HG03060 (cell line): ENCODE data around the gene MYPOP.
"Not testable (repeated sequence)": the region's sequence is repeated elsewhere in the genome, so short reads cannot be mapped to it uniquely, and the experiment has no call there.

Source experiments
- ATAC-seq: cut with Tn5 transposase; IDR thresholded peaks from one replicate; pipeline ENCODE4 v1.9.1; 2021; ENCODE audit warnings: low read depth, moderate number of reproducible peaks; ENCODE audit not compliant: unreplicated experiment

MYPOP gene

DNA sequence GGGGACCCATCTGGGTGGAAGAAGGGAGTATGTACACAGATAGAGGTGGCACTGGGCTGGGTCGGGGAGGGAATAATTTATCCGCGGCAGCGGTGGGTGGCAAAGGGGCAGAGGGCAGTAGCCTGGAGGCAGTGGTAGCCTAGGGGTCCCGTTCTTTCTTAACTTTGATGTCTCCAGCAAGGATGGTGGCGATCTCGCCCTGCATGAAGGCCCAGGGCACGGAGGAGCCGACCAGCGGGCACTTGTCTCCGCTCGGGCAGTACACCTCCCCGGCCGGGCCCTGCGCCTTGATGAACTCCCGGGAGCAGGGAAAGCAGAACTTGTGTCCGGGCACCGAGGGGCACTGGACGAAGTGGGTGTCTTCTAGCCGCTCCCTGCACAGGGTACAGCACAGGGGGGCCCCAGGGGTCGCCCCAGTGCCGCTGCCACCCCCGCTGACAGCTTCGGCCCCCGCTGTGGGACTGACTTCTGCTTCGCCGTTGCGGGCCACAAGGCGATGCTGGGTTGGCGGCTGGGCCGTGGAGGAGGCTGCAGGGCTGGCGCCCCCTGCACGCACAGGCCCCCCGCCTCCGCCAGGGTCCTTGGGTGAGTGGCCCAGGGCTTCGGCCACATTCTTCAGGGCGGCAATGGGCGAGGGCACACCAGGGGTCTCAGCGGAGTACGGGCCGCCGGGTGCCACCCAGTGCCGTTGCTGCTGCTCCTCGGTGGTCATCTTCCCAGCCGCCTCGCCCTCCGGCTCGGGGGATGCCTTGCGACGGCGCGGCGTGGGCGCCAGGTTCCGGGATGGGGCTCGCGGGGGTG is 18.3 kb downstream of the MYPOP start:
- ATAC-seq: no peak

GRCh38 chr19:45883586-45883880 is 18.9 kb downstream of the MYPOP start:
- ATAC-seq: no peak

GRCh38 chr19:45882652-45883585 is 19.5 kb downstream of the MYPOP start:
- ATAC-seq: no peak

GRCh38 chr19:45881909-45882528 is 20.4 kb downstream of the MYPOP start:
- ATAC-seq: no peak

- ATAC-seq: no peak
Observed at GRCh38 chr19:45881082-45881908, 21.1 kb downstream of the MYPOP start.

DNA sequence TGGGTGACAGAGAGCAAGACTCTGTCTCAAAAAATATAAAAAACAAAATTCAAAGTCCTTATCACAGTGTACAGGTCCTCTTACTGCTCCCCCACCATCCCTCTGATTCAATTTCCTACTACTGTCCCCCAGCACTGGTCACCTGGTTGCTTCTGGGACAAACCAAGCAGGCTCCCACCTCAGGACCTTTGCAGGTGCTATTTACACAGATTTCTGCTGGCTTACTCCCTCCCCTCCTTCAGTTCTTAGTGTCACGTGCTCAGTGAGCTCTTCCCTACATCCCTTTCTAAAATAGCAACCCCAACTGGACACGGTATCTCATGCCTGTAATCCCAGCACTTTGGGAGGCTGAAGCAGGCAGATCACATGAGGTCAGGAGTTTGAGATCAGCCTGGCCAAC is 22.4 kb downstream of the MYPOP start:
- no peak for ATAC-seq

DNA sequence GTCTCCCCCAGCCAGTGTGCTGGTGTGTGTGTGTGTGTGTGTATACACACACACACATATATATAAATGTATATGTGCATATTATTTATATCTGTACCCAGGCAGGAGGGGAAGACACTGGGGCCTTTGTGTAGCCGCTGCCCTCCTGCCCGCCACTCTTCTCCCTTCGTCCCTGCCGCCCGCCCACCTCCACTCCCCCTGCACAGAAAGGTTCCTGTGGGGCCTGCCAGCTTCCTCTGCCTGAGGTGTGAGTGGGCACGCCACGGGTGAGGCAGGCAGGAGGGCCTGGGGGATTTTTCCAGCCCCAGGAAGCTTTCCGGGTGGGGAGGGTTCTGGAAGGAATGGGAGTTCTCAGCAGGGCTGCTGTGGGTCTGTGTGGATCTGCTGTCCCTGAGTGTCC is 23.4 kb downstream of the MYPOP start:
- ATAC-seq: no peak

- no peak for ATAC-seq
Observed at GRCh38 chr19:45878043-45878794, 24.2 kb downstream of the MYPOP start.

DNA sequence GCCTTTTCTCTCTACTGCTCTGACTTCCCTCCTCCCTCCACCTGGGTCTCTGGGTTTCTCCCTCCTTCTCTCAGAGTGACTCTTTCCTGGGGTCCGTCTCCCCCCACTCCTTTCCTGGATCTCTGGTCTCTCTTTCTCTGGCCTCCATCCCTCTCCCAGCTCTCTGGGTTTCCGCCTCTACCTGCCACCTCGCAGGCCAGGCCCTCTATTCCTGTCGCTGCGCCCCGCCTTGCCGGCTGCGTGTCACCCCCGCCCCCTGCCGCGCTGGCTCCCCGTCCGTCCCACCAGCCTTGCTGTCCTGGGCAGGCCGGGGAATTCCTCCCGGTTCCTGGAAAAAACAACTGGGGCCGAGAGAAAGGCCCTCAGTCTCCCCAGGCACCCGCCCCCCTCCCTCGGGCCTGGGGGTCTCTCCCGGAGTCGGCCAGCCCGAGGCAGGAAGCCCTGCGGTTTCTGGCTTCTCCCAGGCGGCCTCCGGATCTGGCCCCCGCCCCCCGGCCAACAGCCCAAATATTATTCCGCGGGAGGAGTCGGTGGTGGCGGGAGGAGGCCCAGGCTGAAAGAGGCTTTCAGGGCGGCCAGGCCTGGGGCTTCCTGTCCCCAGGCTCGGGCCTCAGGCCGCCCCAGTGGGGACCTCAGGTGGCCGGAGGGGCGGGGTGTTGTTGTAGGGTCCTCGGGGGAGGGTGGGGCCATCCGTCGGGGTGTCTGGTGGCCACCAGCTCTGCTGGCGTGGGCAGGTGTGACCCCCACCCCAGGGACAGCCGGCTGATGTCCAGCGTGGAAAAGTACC is 25.8 kb downstream of the MYPOP start:
- no peak for ATAC-seq

- no peak for ATAC-seq
Observed at GRCh38 chr19:45876161-45876410, 26.3 kb downstream of the MYPOP start.

DNA sequence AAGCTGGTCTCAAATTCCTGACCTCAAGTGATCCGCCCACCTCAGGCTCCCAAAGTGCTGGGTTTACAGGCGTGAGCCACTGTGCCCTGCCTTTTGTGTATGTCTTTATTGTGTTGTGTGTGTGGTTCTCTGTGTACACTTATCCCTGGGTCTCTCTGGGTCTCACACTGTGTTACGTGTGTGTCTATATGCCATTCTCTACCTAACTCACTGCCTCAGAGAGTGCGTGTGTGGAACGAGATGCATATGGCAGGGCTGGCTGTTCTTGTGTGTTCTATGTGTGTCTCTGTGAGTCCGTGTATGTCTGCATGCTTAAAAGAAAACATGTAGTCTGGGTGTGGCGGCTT is 27.8 kb downstream of the MYPOP start:
- ATAC-seq: no peak

- ATAC-seq: no peak
Observed at GRCh38 chr19:45873219-45873772, 29.1 kb downstream of the MYPOP start.

GRCh38 chr19:45872095-45872919 is 30.1 kb downstream of the MYPOP start:
- ATAC-seq: no peak

- no peak for ATAC-seq
Observed at GRCh38 chr19:45870798-45871197, 31.6 kb downstream of the MYPOP start.

DNA sequence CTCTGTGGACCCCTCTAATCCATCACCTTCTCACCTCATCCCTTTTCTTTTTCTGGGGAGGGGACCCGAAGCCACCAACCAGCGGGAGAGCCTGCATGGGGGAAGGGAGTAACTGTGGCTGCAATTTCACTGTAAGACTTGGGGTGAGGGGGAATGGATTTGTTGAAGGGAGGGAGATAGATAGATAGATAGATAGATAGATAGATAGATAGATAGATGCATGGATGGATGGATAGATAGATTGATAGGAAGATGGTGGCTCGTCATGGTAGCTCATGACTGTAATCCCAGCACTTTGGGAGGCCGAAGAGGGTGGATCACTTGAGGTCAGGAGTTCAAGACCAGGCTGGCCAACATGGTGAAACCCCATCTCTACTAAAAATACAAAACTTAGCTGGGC is 35.2 kb downstream of the MYPOP start:
- ATAC-seq: not testable (repeated sequence)

DNA sequence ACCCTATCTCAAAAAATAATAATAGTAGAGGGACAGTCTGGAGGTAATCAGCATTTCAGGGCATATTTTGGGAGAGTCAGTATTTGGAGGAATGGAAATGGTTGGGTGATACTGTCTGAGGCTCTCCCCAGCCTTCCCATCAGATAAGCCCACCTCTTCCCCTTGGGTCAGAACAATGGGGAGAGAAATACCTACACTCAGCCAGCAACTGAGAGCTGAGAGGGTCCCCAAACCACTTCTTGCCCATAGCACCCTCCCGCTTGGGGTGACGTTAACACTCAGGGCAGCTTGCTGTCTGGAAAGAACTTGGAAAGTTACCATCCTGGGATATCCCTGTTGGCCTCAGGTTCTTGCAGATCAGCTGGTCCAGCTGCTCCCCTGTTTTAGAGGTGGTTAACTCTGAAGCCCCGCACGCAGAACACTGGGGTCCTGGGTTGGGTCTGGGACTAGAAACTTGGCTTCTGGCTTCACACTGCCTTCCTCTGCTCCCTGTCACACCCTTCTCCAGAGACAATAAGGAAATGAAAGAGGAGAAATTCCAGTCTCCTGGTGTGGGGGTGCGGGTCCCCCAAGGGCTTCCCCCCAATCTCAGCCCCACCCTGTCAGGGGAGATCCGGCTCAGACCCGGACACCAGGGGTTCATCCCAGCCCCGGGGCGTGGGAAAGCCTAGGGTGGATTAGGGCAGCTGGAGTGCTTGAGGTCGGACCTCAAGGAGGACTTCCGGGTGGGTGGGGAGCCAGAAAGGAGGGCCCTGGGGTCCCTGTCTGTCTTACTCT is 35.8 kb downstream of the MYPOP start:
- ATAC-seq: no peak

DNA sequence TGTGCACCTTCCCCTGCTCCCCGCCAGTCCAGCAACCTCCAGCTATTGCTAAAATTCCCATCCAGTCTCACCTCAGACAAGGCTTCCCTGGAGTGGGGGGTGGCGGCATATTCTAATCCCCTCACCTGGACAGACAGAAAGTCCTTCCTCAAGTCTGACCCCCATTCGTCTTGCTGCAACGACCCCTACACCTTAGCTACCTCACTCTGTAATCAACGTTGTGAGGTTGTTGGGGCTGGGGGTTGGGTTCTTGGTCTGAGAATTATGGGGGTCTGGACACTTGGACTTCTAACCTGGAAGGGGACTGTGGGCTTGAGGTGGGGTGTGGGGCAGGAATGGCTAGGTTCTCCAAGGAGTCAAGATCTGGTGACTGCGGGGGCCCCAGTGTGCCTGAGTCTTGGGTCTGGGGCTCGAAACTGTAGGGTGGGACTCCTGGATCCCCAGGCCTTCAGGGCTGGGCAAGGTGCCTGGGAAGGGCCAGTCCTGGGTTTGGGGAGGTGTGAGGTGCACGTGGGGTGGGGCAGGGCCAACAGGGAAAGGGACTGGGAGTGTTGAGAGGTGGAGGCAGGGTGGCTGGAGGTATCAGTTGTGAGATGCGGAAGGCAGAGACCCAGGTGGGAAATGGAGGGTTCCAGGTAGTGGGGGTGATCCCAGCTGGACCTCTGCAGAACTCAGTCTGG is 37.0 kb downstream of the MYPOP start:
- ATAC-seq: no peak
